Heart left ventricle (tissue), 16 donors: ENCODE measurements around the gene ANGPTL2. TPM values are rescaled to one million over a fixed set of nuclear protein-coding genes. Genes with fewer than 3 reads are reported as not detected.

Experiments used
- ATAC-seq, 4 donors: fragments of 200-7000 bp; cut with Tn5 transposase; one replicate each; pipeline ENCODE4 v1.9.1; 2020 to 2022; ENCODE audit warnings: moderate library complexity in 4 of 4, mild to moderate bottlenecking in 3 of 4, moderate number of reproducible peaks in 1 of 4
- DNase-seq, 5 donors: peaks; one replicate each; pipeline ENCODE4 v3.0.0-alpha.2; 2020
- H3K27ac ChIP-seq, 12 donors: fragments of 200-600 bp; sonication (generic) in 4 of 12; one replicate each; pipeline versions ENCODE4 v1.5.0 to v1.8.0; 2016 to 2022; ENCODE audit warnings: mild to moderate bottlenecking in 2 of 12
- H3K27me3 ChIP-seq, 9 donors: fragments of 200-600 bp; sonication (generic) in 2 of 9; one replicate each; pipeline versions ENCODE4 v1.5.1 to v1.8.0; 2016 to 2022; ENCODE audit warnings: mild to moderate bottlenecking in 3 of 9
- H3K36me3 ChIP-seq, 9 donors: fragments of 200-600 bp; sonication (generic) in 2 of 9; one replicate each; pipeline versions ENCODE4 v1.5.0 to v1.8.0; 2018 to 2022; ENCODE audit warnings: mild to moderate bottlenecking in 2 of 9
- H3K4me1 ChIP-seq, 12 donors: fragments of 200-600 bp; sonication (generic) in 4 of 12; one replicate each; pipeline versions ENCODE4 v1.5.0 to v1.8.0; 2016 to 2022; ENCODE audit warnings: mild to moderate bottlenecking in 3 of 12
- H3K4me3 ChIP-seq, 12 donors: fragments of 200-600 bp; sonication (generic) in 4 of 12; one replicate each; pipeline versions ENCODE4 v1.5.0 to v1.8.0; 2017 to 2022; ENCODE audit warnings: mild to moderate bottlenecking in 9 of 12, moderate library complexity in 4 of 12
- H3K9me3 ChIP-seq, 12 donors: fragments of 200-600 bp; sonication (generic) in 4 of 12; one replicate each; pipeline versions ENCODE4 v1.5.0 to v1.8.0; 2016 to 2022; ENCODE audit warnings: mild to moderate bottlenecking in 1 of 12
- POLR2A ChIP-seq, 2 donors: fragments of 450-650 bp; IDR thresholded peaks; one replicate each; pipeline ENCODE4 v1.6.1; 2017; ENCODE audit warnings: antibody characterized with exemption in 2 of 2, mild to moderate bottlenecking in 2 of 2, moderate library complexity in 2 of 2
- WGBS, 4 donors: extraction: QIAGEN DNeasy Blood & Tissue Kit in 2 of 4; methylation state at CpG; one replicate each; pipeline versions ENCODE4 v1.1.5 to v1.1.7; 2013 to 2018; 5-methylcytosine and 5-hydroxymethylcytosine counted together
- intact Hi-C, 10 donors: fragments of 100-400 bp; cut with DNase I; formaldehyde crosslinking; loops; one replicate each; pipeline versions ENCODE4 v1.11.1 to v1.14.2; 2022
- polyA plus RNA-seq, 2 donors: library from polyadenylated mRNA; stranded (reverse); fragments of 200-250 nt; gene quantifications; one replicate each; pipeline ENCODE4 v1.2.3, GENCODE V29; 2013
- total RNA-seq, 9 donors: library from RNA; depleted of rRNA in 2 of 9; stranded (reverse); fragments of >200 nt in 2 of 9; fragmentation: NEBNext Ultra II Directional in 3 of 9; extraction: Animal tissue kit (Norgen Biotek cat#: 25700) in 3 of 9; gene quantifications; one replicate each; pipeline versions ENCODE4 v1.1.0 to v1.2.4, GENCODE V29; 2016 to 2023
- TF ChIP-seq, protein P1 (sequence below), 12 donors: fragments of 200-600 bp; sonication (generic) in 4 of 12; IDR thresholded peaks; one replicate each; pipeline versions ENCODE4 v1.5.0 to v1.8.0; 2018 to 2022; ENCODE audit warnings: antibody characterized with exemption in 12 of 12, mild to moderate bottlenecking in 5 of 12
- donor health status: ischemic (EF 13 %, LVEDD 7.1; RV severe dilation, severe dysfunction).
- donor health status: healthy with polysubstance abuse.
- donor health status: DM: no; HTN: yes; CAD: no.
- donor health status: DM: no; HTN: no; CAD: no.
- donor health status: ischemic (EF 25% LVEDD 6.9; RV normal size, moderate dysfunction).
- donor health status: ischemic (EF 25% LVEDD 5.7; RV mildly dilated, moderate dysfunction).
- donor health status: healthy.
- donor health status: DM: yes; HTN: yes; CAD: no.
- donor health status: ischemic (EF 35%, LVEDD 5.7; RV mildly dilated, moderate dysfunction).
- donor health status: nonischemic (EF 11% LVEDD 7.7; RV severe dilation, severe dysfunction).
- donor health status: DM: yes; HTN: yes; CAD: no.
- donor health status: PGD.
- donor health status: ischemic (EF 29% LVEDD 5.4; RV normal size, mild dysfunction).
- donor health status: nonischemic (EF 23%, LVEDD 6.1; RV moderate dilation, normal function).

ANGPTL2 gene
- total and polyA plus RNA-seq, 11 donors = 17.0 to 92.5 (median 45.8) TPM

DNA sequence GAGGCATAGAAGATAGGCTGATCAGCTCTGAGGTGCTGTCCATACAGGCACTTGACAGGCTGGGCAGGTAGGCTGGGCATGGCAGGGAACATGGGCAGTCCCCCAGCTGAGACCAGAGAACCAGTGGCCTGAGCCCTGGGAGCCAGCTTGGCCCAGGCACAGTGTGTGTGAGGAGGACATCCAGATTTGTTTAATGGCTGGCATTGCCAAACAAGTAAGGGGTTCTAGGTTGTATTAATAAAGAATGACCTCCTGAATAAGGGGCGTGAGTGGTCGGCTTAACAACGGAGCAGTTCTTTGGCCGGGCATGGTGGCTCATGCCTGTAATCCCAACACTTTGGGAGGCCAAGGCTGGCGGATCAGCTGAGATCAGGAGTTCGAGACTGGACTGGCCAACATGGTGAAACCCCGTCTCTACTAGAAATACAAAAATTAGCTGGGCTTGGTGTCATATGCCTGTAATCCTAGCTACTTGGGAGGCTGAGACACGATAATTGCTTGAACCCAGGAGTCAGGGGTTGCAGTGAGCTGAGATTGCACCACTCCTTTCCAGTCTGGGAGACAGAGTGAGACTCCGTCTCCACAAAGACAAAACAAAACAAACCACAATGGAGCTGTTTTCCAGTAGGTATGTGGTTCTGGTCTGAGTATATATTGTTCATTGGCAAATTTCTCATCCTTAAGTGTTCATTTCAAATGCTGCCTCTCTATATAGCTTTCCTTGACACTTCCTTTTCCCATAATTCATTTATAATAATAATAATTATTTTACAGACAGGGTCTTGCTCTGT lies 56.2 kb downstream of the ANGPTL2 start:
- peaks cover 0 to 12% (median 0%) of the 10 kb centered on the region in 9 donors for H3K36me3 ChIP-seq
- TF ChIP-seq, protein P1, sequence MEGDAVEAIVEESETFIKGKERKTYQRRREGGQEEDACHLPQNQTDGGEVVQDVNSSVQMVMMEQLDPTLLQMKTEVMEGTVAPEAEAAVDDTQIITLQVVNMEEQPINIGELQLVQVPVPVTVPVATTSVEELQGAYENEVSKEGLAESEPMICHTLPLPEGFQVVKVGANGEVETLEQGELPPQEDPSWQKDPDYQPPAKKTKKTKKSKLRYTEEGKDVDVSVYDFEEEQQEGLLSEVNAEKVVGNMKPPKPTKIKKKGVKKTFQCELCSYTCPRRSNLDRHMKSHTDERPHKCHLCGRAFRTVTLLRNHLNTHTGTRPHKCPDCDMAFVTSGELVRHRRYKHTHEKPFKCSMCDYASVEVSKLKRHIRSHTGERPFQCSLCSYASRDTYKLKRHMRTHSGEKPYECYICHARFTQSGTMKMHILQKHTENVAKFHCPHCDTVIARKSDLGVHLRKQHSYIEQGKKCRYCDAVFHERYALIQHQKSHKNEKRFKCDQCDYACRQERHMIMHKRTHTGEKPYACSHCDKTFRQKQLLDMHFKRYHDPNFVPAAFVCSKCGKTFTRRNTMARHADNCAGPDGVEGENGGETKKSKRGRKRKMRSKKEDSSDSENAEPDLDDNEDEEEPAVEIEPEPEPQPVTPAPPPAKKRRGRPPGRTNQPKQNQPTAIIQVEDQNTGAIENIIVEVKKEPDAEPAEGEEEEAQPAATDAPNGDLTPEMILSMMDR (IDR thresholded peaks at IDR 0.05) = no peak
- TF ChIP-seq POLR2A (IDR thresholded peaks at IDR 0.05) = no peak
- DNase-seq = no peak
- intact Hi-C loops = no loop called here
- H3K4me1 ChIP-seq = peaks cover 0 to 22% (median 4%) of the 10 kb centered on the region in 12 donors
- no peaks in the 10 kb centered on the region for H3K27me3 ChIP-seq
- peaks cover 0 to 4% (median 0%) of the 10 kb centered on the region in 12 donors for H3K9me3 ChIP-seq
- WGBS, 4 donors = 85 to 98% (median 95%) methylated on average over 9 of the region's 9 CpGs
- peak overlapping the region in 5 of 12 donors; percentile 14 to 69 (median 23) for H3K27ac ChIP-seq
- no peak overlapping the region for H3K4me3 ChIP-seq
- ATAC-seq = peak in 2 of 4 donors; percentile 9 to 14

DNA sequence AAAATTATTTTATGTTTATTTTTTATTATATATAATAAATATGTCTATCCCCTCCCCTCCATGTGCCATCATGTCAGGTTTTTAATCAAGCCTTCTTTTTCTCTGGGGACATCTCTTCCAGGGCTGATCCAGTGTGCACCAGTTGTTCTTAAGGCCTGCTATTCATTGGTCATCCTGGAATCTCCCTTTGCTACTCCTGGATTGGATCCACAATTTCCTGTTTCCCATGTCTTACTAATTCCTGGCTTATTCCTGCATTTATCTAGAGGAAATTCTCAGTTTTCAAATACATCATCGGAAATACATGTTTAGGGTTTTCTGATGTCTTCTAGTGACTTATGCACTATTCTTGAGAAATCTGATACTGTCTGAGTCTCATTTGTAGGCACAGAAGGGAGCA lies 56.8 kb downstream of the ANGPTL2 start:
- Histone ChIP-seq H3K36me3 (peaks cover 0 to 12% (median 0%) of the 10 kb centered on the region in 9 donors), H3K27me3 (no peaks in the 10 kb centered on the region), H3K4me3 (no peak overlapping the region), H3K27ac (peak overlapping the region in 4 of 12 donors; percentile 14 to 69 (median 20)), H3K4me1 (peaks cover 0 to 22% (median 4%) of the 10 kb centered on the region in 12 donors), H3K9me3 (no peaks in the 10 kb centered on the region)
- DNase-seq = no peak
- no peak for TF ChIP-seq POLR2A (IDR thresholded peaks at IDR 0.05)
- TF ChIP-seq, protein P1 (IDR thresholded peaks at IDR 0.05) = no peak
- ATAC-seq = peak in 2 of 4 donors; percentile 45 to 68
- 48 to 53% (median 50%) methylated on average over 1 of the region's 1 CpG for WGBS, 4 donors
- intact Hi-C loops = no loop called here

DNA sequence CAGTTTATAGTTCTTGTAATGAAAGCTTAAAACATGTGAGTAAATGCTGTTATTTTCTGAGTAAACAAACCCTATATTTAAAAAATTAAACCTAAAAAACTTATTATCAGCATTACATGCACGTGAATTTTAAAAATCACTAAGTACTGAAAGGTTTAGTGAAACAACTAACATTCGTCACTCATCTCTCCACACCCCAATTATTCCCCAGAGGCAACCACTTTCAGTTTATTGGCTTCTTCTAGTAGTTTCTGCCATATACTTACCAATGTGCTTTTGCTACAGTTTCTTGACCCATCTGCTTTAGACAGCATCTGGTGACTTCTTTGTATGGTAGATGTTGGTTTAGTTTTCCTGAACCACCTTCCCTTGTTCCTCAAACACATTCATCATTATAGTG lies 58.1 kb downstream of the ANGPTL2 start:
- TF ChIP-seq, protein P1 (IDR thresholded peaks at IDR 0.05) = no peak
- no peak for TF ChIP-seq POLR2A (IDR thresholded peaks at IDR 0.05)
- H3K27ac ChIP-seq = no peak overlapping the region
- H3K4me3 ChIP-seq = no peak overlapping the region
- 73 to 83% (median 79%) methylated on average over 2 of the region's 2 CpGs for WGBS, 4 donors
- peaks cover 0 to 31% (median 12%) of the 10 kb centered on the region in 12 donors for H3K4me1 ChIP-seq
- no peak for DNase-seq
- no peaks in the 10 kb centered on the region for H3K9me3 ChIP-seq
- intact Hi-C loops = no loop called here
- peaks cover 0 to 2% (median 0%) of the 10 kb centered on the region in 9 donors for H3K36me3 ChIP-seq
- no peaks in the 10 kb centered on the region for H3K27me3 ChIP-seq
- no peak for ATAC-seq

DNA sequence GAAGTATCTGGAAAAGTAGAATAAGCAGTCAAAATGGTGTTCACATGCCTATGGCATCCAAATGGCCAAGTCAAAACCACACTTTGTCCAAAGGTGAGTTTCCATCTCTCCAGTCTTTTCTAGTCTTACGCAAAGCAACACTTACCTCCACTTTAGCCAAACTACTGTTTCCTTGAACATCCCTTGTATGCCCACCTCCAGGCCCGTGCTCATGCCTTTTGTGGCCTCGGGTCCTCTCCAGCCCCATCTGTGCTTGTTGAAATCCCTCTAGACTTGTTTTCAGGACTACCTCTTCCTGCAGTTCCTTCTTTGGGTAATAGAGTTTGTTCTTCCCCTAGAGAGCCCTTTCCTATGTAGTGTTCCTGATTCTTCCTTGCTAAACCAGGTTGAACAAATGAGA lies 61.0 kb downstream of the ANGPTL2 start:
- TF ChIP-seq, protein P1 (IDR thresholded peaks at IDR 0.05) = no peak
- TF ChIP-seq POLR2A (IDR thresholded peaks at IDR 0.05) = no peak
- ATAC-seq (no peak), DNase-seq (no peak)
- intact Hi-C loops = no loop called here
- no peaks in the 10 kb centered on the region for H3K36me3 ChIP-seq
- peaks cover 0 to 45% (median 28%) of the 10 kb centered on the region in 12 donors for H3K4me1 ChIP-seq
- no peak overlapping the region for H3K27ac ChIP-seq
- H3K27me3 ChIP-seq = no peaks in the 10 kb centered on the region
- no peak overlapping the region for H3K4me3 ChIP-seq
- H3K9me3 ChIP-seq = no peaks in the 10 kb centered on the region
- 95 to 99% (median 97%) methylated on average over 3 of the region's 3 CpGs for WGBS, 4 donors
